ENCODE results near the gene GPR78. TPM values are rescaled to one million over a fixed set of nuclear protein-coding genes. Genes with fewer than 3 reads are reported as not detected.

GPR78 gene
- total RNA-seq, 2 experiments from 2014 or later, result not detected

DNA sequence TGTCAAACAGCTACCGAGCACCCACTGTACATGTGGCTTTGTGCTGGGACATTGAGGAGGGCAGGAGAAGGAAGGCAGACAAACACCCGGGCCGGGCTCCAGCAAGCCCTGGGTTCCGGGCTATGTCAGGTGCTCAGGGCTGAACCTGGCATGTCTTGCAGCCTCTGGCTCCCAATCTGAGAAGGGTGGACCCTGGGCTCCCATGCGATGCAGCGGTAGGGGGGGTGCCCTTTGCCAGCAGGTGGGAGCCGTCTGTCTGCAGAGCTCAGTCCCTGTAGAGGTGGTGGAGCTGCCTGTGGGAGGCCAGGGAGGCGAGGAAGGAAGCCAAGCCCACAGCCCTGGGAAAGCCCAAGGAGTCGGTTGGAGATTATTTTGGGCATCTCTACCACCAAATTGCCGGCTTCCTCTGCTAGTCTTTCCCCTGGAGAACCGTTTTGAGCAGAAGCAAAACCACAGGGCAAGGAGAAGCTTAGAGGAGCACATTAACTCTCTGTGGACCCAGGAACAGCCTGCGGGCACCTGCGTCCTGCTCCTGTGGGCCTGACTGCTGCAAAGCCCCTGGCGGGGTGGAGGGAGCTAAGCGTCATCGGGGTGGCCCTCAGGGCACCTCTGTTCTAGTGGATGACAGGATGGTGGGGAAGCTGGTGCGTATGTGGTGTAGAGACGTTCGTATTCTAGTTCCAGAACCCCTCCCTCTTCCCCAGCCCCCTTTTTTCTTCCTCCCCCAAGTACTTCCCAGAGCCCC is 22.7 kb downstream of the GPR78 start:
- no peak overlapping the region for H3K27ac Mint-ChIP-seq
- H3K27me3 Mint-ChIP-seq, result no peaks in the 10 kb centered on the region
- ATAC-seq (ENCODE audit: poor library complexity), result no peak
- Histone ChIP-seq H3K4me1 (ENCODE audit: insufficient read depth, low read length) (peaks cover 6% of the 10 kb centered on the region), H3K9me3 (ENCODE audit: control insufficient read depth in 1 of 2, insufficient read depth in 1 of 2, low read length in 2 of 2) (peaks cover 0 to 14% of the 10 kb centered on the region in 2 experiments), H3K27ac (ENCODE audit: low read depth in 1 of 2, low read length in 2 of 2) (no peak overlapping the region), H3K27me3 (ENCODE audit: control insufficient read depth in 1 of 2, insufficient read depth in 2 of 2, low read length in 2 of 2) (no peaks in the 10 kb centered on the region), H3K36me3 (ENCODE audit: insufficient read depth, low read length) (no peaks in the 10 kb centered on the region), H3K4me3 (ENCODE audit: low read length) (no peak overlapping the region)
- H3K36me3 Mint-ChIP-seq (ENCODE audit: low read depth), result no peaks in the 10 kb centered on the region
- H3K9me3 Mint-ChIP-seq, result no peaks in the 10 kb centered on the region
- ChIA-PET POLR2A (no interaction called here), CTCF (no interaction called here)
- no peak for DNase-seq
- no peak overlapping the region for H3K4me3 Mint-ChIP-seq
- TF ChIP-seq CTCF (IDR thresholded peaks at IDR 0.05), result no peak
- H3K4me1 Mint-ChIP-seq (ENCODE audit: low read depth), result no peaks in the 10 kb centered on the region
- intact Hi-C loops (cut with DNase I, micrococcal nuclease), result loop anchor here in 1 of 2 experiments (10.0 kb wide), 1 partner anchor 312 kb away; no protein-coding TSS in a partner anchor

- intact Hi-C loops (cut with DNase I, micrococcal nuclease), result loop anchor here in 1 of 2 experiments (10.0 kb wide), 1 partner anchor 311 kb away; no protein-coding TSS in a partner anchor
- H3K27ac Mint-ChIP-seq, result no peak overlapping the region
- Histone ChIP-seq H3K4me1 (ENCODE audit: insufficient read depth, low read length) (peaks cover 6% of the 10 kb centered on the region), H3K9me3 (ENCODE audit: control insufficient read depth in 1 of 2, insufficient read depth in 1 of 2, low read length in 2 of 2) (peaks cover 0 to 8% of the 10 kb centered on the region in 2 experiments), H3K4me3 (ENCODE audit: low read length) (no peak overlapping the region), H3K36me3 (ENCODE audit: insufficient read depth, low read length) (no peaks in the 10 kb centered on the region), H3K27me3 (ENCODE audit: control insufficient read depth in 1 of 2, insufficient read depth in 2 of 2, low read length in 2 of 2) (no peaks in the 10 kb centered on the region), H3K27ac (ENCODE audit: low read depth in 1 of 2, low read length in 2 of 2) (no peak overlapping the region)
- ATAC-seq (ENCODE audit: poor library complexity) (no peak), DNase-seq (no peak)
- CTCF ChIA-PET, result no interaction called here
- no peak for TF ChIP-seq CTCF (IDR thresholded peaks at IDR 0.05)
- POLR2A ChIA-PET, result no interaction called here
- H3K9me3 Mint-ChIP-seq, result no peaks in the 10 kb centered on the region
- H3K4me1 Mint-ChIP-seq (ENCODE audit: low read depth), result no peaks in the 10 kb centered on the region
- H3K27me3 Mint-ChIP-seq, result peaks cover 2% of the 10 kb centered on the region
- no peak overlapping the region for H3K4me3 Mint-ChIP-seq
- no peaks in the 10 kb centered on the region for H3K36me3 Mint-ChIP-seq (ENCODE audit: low read depth)
Observed at GRCh38 chr4:8603931-8604330, 23.7 kb downstream of the GPR78 start.

DNA sequence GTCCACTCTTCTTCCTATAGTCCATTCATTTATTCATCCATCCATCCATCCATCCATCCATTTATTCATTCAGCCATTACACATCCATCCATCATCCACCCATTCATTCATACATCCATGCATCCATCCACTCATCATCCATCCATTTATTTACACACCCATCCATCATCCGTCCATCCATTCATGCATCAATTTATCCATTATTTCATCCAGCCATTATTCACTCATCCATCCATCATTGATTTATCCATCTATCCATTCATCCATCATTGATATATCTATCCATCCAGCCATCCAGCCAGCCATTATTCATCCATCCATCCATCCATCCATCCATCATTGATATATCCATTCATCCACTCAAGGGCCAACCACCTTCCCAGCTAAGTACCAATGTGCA is 25.1 kb downstream of the GPR78 start:
- DNase-seq, result no peak
- no peaks in the 10 kb centered on the region for H3K36me3 Mint-ChIP-seq (ENCODE audit: low read depth)
- H3K4me3 Mint-ChIP-seq, result no peak overlapping the region
- H3K36me3 ChIP-seq (ENCODE audit: insufficient read depth, low read length), result no peaks in the 10 kb centered on the region
- no peak overlapping the region for H3K27ac Mint-ChIP-seq
- ChIA-PET CTCF (interaction anchor here (0.6 kb wide), 1 partner anchor 974 kb away, joined by 4 read pairs; no protein-coding TSS in a partner anchor), POLR2A (no interaction called here)
- H3K9me3 Mint-ChIP-seq, result no peaks in the 10 kb centered on the region
- TF ChIP-seq CTCF (IDR thresholded peaks at IDR 0.05), result no peak
- H3K4me1 Mint-ChIP-seq (ENCODE audit: low read depth), result no peaks in the 10 kb centered on the region
- no peaks in the 10 kb centered on the region for H3K27me3 ChIP-seq (ENCODE audit: control insufficient read depth in 1 of 2, insufficient read depth in 2 of 2, low read length in 2 of 2)
- intact Hi-C loops (cut with DNase I, micrococcal nuclease), result loop anchor here in 1 of 2 experiments (10.0 kb wide), 1 partner anchor 310 kb away; no protein-coding TSS in a partner anchor
- no peak for ATAC-seq (ENCODE audit: poor library complexity)
- no peak overlapping the region for H3K4me3 ChIP-seq (ENCODE audit: low read length)
- peaks cover 0 to 7% of the 10 kb centered on the region in 2 experiments for H3K9me3 ChIP-seq (ENCODE audit: control insufficient read depth in 1 of 2, insufficient read depth in 1 of 2, low read length in 2 of 2)
- H3K27me3 Mint-ChIP-seq, result peaks cover 5% of the 10 kb centered on the region
- peaks cover 6% of the 10 kb centered on the region for H3K4me1 ChIP-seq (ENCODE audit: insufficient read depth, low read length)
- no peak overlapping the region for H3K27ac ChIP-seq (ENCODE audit: low read depth in 1 of 2, low read length in 2 of 2)

Data from CD4-positive, alpha-beta T cell (primary cell).